Adrenal gland (tissue), 5 donors: Measurements from ENCODE around the gene ACSL6.

Experiments used
- CTCF ChIP-seq, 6 experiments: fragments of 450-650 bp in 4 of 6; fragments of 200-600 bp in 2 of 6; sonication (generic) in 1 of 6; IDR thresholded peaks; 1 replicate in 5 of 6; 2 replicates in 1 of 6; pipeline versions ENCODE4 v1.5.1 to v1.8.0; 2016 to 2021; ENCODE audit warnings: antibody characterized with exemption in 6 of 6, mild to moderate bottlenecking in 2 of 6, moderate library complexity in 1 of 6
- POLR2A ChIP-seq, 2 donors: fragments of 450-650 bp; IDR thresholded peaks; one replicate each; pipeline ENCODE4 v1.6.1; 2017; ENCODE audit warnings: antibody characterized with exemption in 2 of 2, mild to moderate bottlenecking in 2 of 2, moderate library complexity in 1 of 2
- donor health status: DM: no; HTN: no; CAD: no.

- TF ChIP-seq CTCF (IDR thresholded peaks at IDR 0.05) (no peak), POLR2A (IDR thresholded peaks at IDR 0.05) (no peak)
Observed at GRCh38 chr5:132053483-132053882, 42.0 kb upstream of the ACSL6 start.
